Cerebellar nuclear complex (tissue), 1 donor: ENCODE results near the gene SOX18.
"Not testable (repeated sequence)": the region's sequence is repeated elsewhere in the genome, so short reads cannot be mapped to it uniquely, and the experiment has no call there.

Source experiments
- DNase-seq, 2 experiments: peaks; one replicate each; lab custom pipeline; 2025; lab: John Stamatoyannopoulos, UW

SOX18 gene

GRCh38 chr20:64023361-64024140 lies 25.9 kb downstream of the SOX18 start:
- DNase-seq, result no peak

DNA sequence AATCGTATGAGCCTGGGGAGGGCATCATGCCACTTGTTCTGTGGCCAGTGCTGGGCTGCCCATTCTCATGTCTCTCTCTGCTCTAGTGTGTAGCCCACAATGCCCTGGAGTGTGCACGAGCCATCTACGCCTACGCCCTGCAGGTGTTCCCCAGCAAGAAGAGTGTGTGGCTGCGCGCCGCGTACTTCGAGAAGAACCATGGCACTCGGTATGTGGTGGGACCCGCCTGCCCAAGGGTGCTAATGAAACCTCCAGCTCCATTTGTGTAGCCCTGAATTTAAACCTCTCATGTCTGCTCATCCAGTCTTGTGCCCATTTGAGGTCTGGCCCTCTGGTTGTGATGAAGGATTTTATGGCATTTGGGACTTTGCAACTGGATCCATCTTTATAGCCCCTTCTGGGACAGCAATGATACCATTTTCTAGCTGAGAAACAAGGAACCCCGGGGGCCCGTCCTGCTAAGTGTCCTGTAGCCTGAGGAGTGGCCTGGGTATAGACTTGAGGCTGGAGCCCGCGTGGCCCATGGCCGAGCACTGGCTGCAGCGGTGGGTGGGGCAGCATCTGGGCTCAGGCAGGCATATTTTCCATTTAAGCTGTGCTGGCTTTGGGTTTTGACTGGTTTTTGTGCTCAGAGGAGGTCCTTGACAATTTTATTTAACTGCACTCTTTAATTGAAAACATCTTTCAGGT lies 26.6 kb downstream of the SOX18 start:
- no peak for DNase-seq

- no peak for DNase-seq
Measured at GRCh38 chr20:64021124-64021975, 28.1 kb downstream of the SOX18 start.

DNA sequence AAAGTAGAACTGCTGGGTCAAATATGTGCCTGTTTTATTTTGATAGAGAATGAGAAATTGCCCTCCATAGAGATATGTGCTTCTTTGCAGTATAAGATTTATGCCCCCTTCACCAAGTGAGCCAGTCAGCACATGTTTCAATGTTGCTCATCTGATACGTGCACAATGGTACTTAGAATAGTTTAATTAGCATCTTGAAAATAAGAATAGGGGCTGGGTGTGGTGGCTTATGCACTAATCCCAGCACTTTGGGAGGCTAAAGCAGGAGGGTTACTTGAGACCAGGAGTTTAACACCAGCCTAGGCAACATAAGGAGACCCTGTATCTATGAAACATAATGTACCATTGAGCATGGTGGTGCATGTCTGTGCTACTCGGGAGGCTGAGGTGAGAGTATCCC lies 33.8 kb downstream of the SOX18 start:
- no peak for DNase-seq

- DNase-seq, result not testable (repeated sequence)
Measured at GRCh38 chr20:64012385-64013154, 36.9 kb downstream of the SOX18 start.

DNA sequence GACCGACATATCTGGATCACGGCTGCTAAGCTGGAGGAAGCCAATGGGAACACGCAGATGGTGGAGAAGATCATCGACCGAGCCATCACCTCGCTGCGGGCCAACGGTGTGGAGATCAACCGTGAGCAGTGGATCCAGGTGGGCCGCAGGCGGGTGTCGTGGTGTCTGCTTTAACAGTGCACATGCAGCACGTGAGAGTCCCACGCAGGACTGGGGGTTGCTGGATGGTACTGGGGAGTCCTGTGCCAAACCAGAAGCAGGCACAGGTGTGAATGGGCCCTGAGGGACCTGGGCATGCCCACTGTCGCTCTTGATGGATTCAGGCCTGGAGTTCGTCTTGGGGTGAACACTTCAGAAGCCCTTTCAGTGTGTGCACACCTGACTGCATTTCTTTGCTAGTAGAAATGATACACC lies 38.1 kb downstream of the SOX18 start:
- DNase-seq, result no peak

DNA sequence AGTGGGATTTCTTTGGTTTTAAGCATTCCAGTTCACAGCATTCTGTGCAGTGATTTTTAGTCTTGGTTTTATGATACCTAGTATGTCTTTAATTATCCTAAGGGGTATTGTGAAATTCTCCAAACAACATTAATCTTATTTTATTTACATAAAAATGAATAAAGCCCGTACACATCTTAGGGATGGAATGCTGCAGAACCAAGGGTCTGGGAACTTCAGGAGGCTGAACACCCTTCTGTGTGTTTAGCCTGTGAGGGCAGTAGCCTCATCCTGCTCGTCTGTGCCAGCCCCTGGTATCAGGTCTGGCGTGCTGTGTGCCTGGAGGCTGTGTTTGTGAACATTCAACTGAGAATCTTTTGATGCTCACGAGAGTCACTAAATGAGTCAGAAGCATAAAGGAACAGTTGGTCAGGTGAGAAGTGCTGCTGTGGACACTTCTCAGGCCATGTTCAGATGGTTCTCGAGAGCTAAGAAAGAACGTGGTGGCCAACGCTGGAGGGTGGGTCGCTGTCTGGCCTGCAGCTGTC lies 38.7 kb downstream of the SOX18 start:
- no peak for DNase-seq

DNA sequence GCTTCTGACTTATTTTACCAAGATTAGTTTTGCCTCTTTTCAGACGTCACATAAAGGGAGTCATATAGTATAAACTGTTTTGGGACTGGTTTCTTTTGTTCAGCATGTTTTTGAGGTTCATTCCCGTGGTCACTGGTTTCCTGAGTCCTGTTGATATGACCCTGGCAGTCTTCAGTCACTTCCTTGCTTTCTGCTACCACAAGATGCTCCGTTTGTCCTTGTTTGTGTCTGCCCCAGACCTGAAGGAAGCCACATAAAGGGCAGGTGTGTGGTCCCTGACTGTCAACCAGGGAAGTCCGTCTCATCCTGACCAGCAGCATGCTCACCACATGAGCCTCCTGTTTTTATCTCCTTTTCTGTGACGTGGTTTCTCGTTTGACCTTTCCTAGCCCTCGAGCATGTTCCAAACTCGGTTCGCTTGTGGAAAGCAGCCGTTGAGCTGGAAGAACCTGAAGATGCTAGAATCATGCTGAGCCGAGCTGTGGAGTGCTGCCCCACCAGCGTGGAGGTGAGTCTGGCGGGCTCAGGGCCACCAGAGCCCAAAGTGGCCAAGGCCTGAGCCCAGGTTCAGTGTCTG lies 39.5 kb downstream of the SOX18 start:
- DNase-seq, result no peak

- no peak for DNase-seq
Measured at GRCh38 chr20:64006902-64007301, 42.5 kb downstream of the SOX18 start.

- no peak for DNase-seq
Measured at GRCh38 chr20:64006490-64006889, 42.9 kb downstream of the SOX18 start.

DNA sequence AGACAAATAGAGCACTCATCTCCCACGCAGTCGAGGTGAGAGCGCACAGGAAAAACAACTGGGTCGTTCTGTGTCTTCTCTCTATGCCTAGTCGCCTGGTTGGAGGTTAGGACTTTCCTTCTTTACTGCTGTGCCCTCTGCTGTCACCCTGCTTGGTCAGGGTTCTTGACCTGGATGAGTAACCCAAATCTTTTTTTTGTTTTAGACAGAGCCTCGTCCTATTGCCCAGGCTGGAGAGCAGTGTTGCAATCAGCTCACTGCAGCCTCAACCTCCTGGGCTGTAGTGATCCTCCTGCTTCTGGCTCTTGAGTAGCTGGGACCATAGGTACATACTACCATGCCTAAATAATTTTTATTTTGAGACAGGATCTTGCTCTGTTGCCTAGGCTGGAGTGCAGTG lies 44.0 kb downstream of the SOX18 start:
- no peak for DNase-seq

DNA sequence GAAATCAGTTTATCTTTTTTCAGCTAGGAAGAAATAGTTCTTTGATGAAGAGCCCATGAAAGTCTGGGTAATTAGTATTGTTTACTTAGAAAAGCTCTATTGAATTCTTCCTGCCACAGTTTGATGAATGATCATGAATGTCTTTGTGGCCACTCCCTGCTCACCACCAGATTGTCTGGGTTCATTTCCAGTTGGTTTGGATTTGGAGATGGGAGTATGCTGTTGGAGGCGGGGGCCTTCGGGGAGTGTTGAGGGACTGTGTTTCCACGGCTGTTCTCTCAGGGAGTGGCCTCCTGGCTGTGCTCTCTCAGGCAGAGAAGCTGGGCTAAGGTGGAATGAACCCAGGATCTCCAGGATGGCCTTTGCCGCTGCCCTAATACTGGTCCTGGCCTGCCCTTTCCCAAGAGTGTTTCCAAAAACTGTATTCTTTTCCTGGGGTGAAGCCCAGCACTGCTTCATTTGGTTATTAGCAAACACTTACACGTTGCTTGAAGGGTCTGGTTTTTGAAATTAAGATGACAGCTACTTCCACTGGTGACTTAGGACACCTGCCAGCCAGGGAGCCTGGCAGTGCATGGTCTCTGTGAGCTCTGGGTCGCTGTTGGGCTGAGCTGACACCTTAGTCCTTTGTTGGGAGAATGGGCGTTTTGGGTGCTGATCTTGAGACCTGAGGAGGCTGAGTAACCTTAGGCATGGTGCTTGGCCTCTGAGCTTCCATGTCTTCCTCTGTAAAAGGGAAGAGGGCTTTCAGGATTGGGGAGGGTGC lies 45.3 kb downstream of the SOX18 start:
- no peak for DNase-seq

- peak; percentile 89 to 96 for DNase-seq
Measured at GRCh38 chr20:64001607-64002011, 47.8 kb downstream of the SOX18 start.

DNA sequence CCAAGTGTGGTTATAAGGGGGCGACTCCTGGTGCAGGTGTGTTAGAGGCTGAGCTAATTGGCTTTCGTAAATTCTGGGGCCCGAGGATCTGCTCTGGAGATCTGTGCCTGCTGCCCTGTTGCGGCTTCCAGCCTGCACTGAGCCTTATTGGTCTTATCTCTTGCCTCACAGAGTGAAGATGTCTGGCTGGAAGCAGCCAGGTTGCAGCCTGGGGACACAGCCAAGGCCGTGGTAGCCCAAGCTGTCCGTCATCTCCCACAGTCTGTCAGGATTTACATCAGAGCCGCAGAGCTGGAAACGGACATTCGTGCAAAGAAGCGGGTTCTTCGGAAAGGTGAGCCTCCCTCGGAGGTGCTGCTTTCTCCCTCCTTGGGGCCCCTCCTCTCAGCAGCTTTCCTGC lies 48.5 kb downstream of the SOX18 start:
- DNase-seq, result peak; percentile 76 to 86
